Right renal cortex interstitium (tissue), 3 donors: Measurements from ENCODE around the gene ADSL. TPM values are rescaled to one million over a fixed set of nuclear protein-coding genes. Genes with fewer than 3 reads are reported as not detected.

Experiments used
- DNase-seq, 3 donors: peaks; one replicate each; pipeline ENCODE4 v3.0.0-alpha.2; 2013; ENCODE audit warnings: low read depth in 3 of 3, low spot score in 2 of 3
- polyA plus RNA-seq, 3 donors: library from polyadenylated mRNA; unstranded; fragments of 120-200 nt; gene quantifications; one replicate each; pipeline ENCODE4 v1.2.1, GENCODE V29; 2013; ENCODE audit not compliant: insufficient read length in 3 of 3

Gene ADSL
- polyA plus RNA-seq, 3 donors = 104 to 109 (median 104) TPM

DNA sequence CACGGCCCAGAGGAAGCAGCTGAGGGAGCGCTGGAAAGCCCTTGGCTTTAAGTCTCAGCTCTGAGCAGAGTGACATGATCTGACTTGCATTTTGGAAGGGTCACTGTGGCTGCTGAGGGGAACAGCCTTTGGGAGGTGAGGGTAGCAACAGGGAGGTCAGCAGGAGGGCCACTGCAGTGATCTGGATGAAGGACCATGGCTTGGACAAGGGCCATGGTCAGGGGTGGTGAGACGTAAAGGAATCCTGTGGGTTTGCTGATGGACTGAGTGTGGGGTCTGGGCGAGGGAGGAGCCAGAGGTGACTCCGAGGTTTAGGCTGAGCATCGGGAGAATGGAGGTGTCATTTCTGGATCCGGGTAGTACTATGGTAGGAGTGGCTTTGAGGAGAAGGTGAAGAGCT is 57.4 kb downstream of the ADSL start:
- no peak for DNase-seq

DNA sequence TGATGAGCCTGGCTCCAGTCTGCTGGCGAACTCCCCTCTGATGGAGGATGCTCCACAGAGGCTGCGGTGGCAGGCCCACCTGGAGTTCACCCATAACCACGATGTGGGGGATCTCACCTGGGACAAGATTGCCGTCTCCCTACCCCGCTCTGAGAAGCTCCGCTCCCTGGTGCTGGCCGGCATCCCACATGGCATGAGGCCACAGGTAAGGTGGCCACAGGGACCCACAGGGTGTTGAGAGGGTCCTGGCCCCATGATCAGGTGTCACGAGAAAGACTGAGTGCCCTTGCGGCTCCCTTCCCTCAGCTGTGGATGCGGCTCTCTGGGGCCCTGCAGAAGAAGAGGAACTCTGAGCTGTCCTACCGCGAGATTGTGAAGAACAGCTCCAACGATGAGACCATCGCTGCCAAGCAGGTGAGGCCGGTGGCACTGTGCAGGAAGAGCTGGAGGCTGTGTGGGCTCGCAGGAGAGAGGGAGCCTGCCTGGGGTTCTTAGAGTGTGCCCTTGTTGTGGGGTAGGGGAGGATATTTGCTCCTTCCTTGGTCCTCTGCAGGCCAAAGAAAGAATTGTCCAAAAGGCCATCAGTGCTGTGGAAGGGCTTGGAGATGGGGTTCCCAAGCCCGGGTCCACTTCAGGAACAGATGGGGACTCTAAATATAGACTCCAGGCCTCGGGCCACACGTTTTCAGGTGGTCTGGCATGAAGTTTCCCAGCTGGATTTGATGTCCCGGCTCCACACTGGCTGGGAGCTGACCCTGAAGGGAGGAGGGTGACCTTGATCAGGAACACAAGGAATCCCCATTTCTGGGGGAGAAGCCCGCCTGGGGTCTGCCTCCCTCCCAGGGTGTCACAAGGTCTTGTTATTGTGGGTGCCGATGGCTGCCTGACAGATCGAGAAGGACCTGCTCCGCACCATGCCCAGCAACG is 58.2 kb downstream of the ADSL start:
- DNase-seq = no peak

DNA sequence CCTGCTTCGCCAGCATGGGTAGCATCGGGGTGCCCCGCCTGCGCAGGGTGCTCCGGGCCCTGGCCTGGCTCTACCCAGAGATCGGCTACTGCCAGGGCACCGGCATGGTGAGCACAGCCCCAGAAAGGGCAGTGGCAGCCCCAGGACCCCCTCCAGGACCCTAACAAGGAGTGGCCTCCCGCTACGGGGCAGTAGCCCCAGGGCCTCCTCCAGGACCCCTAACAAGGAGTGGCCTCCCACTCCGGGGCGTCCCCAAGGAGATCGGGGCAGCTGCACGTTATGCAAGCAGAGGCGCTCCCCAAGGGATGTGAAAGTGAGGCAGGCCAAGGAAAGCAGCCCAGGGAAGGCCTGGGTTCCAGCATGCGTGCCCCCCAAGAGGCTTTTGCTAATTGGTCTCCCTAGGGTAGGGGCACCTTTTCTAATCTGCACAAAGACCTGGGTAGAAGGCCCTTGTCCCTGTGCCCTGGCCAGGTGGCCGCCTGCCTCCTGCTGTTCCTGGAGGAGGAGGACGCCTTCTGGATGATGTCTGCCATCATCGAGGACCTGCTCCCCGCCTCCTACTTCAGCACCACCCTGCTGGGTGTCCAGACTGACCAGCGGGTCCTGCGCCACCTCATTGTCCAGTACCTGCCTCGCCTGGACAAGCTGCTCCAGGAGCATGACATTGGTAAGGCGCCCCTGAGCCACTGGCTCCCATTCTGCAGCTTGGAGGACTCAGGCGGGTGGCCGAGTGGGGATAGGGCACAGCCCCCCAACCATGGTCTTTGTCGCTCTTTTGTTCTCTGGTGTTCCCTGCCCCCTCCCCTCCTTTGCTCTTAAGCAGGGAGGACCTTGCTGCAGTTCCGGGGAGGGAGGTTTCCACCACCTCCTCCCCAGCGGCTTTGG is 59.1 kb downstream of the ADSL start:
- no peak for DNase-seq

DNA sequence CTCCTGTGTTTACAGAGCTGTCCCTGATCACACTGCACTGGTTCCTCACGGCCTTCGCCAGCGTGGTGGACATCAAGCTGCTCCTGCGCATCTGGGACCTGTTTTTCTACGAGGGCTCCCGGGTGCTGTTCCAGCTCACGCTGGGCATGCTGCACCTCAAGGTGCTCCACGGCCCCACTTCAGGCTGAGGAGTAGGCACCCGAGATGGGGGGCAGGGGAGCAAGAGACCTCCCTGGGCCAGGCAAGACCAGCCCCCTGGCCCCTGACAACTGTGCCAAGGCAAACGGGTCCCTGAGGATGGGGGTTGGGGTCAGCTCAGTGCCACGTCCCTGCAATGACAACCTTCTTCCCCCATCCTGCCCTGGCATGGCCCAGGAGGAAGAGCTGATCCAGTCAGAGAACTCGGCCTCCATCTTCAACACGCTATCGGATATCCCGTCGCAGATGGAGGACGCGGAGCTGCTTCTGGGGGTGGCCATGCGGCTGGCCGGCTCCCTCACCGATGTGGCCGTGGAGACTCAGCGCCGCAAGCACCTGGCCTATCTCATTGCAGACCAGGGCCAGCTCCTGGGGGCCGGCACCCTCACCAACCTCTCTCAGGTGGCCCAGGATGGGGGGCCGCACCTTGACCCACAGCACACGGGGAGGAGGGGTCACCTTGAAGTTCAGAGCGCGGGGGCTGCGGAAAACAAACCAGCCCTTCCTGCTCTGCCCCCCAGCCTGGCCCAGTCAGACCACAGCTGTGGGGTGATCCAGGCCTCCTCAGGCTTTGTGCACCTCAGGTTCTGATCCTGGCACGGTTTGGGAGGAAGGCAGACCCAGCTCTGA is 60.0 kb downstream of the ADSL start:
- DNase-seq = no peak

DNA sequence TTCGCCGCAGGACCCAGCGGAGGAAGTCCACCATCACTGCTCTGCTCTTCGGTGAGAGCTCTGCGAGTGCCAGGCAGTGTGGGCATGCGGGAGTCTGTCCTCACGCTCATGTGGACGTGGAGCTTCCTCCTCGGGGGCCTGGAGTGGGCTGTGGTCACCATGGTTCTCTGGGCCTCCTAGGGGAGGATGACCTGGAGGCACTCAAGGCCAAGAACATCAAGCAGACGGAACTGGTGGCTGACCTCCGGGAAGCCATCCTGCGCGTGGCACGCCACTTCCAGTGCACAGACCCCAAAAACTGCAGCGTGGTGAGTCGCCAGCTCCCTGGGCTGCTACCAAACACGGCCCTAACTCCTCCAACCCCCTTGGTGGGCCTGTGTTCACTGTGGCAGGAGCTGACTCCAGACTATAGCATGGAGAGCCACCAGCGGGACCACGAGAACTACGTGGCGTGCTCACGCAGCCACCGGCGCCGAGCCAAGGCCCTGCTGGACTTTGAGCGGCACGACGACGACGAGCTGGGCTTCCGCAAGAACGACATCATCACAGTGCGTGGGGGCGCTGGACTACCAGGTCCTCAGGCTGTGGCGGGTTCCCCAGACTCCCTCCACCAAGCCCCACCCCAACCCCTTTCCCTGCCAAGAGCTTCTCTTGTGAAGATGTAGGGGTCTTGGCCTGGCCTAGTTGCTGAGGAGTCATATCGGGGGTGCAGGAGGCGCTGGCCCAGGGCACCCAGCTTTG is 60.9 kb downstream of the ADSL start:
- DNase-seq = no peak

DNA sequence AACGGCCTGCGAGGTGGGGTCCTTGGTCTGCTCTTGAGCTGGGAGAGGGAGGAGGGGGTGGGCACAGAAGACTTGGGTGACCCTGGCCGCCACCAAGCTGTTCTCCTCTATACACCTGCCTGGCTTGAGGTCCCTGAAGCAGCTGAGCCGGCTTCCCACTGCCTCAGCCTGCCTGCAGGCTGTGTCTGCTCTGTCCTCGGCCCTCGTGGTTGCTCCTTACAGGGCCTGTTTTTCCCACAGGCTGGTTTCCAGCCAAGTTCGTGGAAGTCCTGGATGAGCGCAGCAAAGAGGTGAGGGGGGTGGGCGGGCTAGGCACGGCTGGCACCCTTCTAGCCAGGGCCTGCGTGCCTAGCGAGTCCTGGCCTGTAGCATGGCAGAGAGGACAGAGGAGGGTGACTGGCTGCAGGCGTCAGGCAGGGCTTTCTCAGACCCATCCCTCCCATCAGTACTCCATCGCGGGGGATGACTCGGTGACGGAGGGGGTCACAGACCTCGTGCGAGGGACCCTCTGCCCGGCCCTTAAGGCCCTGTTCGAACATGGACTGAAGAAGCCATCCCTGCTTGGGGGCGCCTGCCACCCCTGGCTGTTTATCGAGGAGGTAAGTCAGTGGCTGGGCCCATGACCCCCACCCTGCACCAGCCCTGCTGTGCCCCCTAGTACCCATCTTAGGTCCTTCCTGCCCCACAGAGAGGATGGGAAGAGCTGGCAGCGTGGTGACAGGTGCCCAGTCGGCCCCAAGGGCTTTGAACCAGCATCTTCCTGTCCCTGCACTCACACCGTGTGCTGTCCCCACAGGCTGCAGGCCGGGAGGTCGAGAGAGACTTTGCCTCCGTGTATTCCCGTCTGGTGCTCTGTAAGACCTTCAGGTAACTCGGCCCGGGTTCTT is 61.8 kb downstream of the ADSL start:
- DNase-seq = no peak

DNA sequence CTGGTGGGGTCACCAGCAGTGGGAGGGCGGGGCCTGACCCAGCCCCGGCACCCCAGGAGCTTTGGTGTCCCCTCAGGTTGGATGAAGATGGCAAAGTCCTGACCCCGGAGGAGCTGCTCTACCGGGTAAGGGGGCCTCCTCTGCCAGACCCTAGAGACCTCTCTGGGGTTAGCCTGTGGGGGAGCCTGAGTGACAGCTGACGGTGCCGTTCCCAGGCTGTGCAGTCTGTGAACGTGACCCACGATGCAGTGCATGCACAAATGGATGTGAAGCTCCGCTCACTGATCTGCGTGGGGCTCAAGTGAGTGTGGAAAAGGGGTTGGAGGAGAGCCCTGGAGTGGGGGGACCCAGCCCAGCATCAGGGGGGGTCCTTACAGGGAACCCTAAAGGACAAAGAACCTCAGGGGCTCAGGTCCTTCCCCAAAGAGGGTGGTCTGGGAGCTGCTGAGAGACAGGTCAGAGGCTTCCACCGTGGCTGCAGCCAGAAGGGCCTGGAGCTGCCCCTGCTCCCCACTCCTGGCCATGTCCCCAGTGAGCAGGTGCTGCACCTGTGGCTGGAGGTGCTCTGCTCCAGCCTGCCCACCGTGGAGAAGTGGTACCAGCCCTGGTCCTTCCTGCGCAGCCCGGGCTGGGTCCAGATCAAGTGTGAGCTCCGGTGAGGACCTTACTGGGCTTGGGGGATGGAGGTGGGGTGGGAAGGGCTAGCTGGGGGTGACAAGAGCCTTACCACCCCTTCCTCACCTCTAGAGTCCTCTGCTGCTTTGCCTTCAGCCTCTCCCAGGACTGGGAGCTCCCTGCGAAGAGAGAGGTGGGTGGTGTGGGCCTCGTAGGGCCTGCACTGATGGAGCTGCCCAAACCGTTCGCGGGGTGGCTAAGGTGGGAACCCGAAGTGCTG is 62.7 kb downstream of the ADSL start:
- DNase-seq = no peak

DNA sequence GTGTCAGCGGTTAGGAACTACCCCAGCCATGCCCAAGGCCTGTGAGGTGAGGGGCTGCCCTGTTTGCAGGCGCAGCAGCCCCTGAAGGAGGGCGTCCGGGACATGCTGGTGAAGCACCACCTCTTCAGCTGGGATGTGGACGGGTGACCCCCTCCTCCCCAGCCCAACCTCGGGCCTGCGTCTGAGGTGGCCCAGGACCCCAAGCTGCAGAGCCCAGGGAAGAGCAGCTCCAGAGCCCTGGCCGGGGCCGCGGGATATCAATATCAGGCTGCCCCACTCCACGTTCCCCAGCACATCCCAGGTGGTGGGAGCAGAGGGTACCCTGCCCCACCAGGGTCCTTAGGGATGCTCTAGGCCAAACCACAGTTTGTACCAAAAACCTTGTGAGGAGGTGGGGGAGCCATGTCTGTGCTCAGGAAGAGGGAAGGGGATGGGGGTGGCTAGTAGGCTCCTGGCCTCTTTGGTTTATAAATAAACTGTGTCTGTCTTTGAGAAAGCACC is 63.4 kb downstream of the ADSL start:
- no peak for DNase-seq

DNA sequence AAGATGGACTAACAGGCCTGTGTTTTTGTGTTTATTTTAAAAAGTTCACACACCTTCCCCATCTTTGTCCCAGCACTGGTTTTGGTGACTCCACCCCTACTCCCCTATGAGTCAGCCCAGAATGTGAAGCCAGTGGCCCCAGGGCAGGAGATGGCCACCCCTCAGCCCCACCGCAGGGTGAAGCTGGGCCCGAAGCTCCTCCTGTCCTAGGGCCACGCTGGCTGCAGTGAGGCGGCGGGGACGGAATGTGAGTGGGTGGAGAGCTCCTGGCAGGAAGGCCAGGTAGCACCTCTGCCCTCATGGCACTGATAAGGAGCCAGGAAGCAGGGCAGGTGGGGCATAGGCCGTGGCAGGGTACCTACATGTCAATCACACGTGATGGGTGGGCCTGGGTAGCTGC is 64.0 kb downstream of the ADSL start:
- no peak for DNase-seq

DNA sequence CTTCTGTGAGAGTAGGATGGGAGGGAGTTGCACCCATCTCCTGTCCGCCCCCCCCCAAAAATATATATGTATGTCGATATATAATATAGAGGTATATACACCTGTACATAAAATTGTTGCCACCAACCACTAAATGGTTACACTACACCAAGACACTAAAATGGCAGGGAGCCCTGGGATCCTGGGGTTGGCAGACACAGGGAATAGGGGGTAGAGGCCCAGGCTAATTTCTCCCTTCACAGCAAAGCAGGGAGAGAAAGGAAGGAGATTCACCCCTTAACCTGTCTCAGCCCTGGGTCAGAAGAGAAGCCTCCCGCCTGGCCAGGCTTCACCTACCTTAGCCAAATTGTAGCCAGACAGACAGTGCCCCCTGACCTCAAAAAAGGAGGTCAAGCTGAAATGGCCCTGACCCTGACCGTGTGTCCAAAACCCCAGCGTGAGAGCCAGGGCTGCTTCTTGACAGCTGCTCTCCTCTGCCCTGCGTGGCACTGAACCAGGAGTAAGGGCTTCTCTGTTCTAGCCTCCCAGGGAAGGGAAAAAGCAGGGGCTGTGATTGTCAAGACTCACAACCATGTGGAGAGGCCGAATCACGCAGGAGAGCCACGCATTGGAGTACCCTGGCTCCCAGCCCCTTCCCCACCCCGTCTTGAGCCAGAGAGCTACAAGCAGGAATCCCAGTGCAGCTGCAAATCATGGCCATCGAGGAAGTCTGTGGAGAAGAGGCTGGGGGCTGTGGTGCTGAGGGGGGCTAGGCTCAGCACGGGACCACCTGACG is 64.6 kb downstream of the ADSL start:
- no peak for DNase-seq

DNA sequence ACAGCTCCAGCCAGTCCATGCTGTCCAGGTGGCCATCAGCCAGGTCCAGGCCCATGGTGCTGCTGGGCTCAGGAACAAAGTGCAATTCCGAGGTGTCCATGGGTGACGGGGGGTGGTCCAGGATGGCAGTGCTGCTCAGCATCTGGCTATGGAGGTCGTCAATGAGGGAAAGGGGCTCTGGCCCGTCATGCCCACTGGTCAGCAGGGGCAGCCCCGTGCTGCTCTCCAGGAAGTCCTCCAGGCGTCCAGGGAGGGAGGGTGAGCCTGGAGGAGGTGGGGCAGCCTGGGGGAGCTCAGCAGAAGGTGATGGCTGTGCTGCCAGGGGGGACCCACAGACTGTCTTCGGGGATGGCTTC is 65.2 kb downstream of the ADSL start:
- no peak for DNase-seq

DNA sequence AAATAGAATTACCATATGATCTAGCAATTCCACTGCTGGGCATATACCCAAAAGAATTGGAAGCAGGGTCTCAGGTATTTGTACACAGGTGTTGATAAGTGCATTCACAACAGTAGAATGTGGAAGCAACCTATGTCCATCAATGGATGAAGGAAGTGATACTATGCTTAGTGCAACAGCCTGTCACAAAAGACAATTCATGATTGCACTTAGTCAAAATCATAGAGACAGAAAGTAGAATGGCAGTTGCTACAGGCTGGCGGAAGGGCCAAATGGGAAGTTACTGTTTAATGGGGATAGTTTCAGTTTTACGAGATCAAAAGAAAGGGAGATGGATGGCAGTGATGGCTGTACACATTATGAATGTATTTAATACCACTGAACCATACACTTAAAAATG is 66.1 kb downstream of the ADSL start:
- DNase-seq = no peak

DNA sequence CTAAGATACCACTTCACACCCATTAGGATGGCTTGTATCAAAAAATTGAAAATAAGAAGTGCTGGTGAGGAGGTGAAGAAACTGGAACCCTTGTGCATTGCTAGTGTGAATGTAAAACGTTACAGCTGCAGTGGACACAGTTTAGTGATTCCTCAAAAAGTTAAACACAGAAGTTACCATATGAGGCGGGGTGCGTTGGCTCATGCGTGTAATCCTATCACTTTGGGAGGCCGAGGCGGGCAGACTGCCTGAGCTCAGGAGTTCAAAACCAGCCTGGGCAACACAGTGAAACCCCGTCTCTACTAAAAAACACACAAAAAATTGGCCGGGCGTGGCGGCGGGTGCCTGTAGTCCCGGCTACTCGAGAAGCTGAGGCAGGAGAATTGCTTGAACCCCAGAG is 67.6 kb downstream of the ADSL start:
- no peak for DNase-seq

DNA sequence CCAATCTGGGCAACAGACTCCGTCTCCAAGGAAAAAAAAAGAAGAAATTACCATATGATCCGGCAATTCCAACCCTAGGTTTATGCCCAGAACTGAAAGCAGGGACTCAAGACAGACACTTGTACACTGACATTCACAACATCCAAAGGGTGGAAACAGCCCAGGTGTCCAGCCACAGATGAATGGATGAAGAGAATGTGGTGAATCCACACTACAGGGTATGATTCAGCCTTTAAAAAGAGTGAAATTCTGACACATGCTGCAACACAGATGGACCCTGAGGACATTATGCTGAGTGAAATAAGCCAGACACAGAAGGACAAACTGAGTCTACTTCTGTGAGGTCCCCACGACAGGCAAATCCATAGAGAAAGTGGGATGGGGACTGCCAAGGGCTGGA is 68.0 kb downstream of the ADSL start:
- no peak for DNase-seq

DNA sequence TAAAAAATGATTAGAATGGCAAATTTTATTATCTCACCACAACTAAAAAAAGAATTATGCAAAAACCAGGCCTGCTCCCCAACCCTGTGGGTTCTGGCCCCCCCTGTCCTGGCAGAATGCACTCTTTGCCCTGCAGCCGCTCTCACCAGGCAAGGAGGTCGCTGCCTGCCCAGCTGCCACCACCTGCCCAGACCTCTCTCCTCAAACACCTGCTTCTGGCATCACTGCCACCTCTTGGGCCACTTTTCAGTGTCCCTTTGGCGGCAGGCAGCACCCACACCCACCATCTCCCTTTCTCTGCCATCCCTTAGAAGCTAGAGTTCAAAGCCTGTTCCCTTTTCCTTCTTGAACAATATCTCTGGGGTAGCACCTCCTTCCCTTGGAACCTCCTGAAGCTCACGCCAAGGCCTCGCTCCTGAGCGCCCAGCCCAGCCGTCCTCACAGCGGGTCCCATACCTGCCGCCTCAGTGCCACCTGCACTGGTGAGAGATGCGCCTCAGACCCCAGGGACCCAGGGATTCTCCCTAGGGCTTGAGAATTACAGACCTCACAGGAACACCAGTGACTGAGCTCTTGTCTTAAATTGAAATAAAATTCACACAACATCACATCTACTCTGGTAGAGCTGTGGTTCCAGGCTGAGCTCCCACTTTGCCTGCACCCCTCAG is 68.7 kb downstream of the ADSL start:
- DNase-seq = no peak

DNA sequence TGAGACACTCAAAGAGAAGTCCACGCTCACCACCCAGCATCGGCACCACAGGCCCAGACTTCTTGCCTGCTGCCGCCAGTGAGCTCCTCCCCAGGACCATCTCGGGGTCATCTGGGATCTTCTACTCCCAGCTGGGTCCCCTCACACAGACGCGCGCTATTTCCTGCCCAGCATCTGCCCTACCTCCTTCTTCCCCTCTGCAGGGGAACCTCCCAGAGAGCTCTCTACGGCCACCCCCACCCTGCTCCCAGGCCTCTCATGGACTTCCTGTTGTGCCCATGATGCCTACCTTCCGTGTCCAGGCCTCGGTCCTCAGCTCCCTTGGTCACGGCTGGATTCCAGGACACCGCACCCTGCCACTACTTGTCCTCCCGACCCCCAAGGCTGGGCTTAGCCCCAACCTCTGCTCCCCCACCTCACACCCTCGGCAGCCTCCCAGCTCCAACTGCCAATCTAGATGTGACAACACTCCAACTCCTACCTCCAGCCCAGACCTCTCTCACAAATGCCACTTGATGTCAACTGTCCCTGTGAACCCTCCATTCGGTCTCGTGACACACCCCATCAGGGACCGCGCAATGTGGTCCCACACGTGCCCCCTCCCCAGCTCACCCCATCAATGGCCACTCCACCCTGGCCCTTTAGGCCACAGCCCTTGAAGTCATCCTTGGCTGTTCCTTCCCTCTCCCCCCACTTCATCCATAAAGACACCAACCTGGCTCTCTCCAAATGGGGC is 69.4 kb downstream of the ADSL start:
- peak in 2 of 3 donors; percentile 31 to 44 for DNase-seq
